ENCODE measurements around the gene SBNO2.
"Not testable (repeated sequence)": the region's sequence is repeated elsewhere in the genome, so short reads cannot be mapped to it uniquely, and the experiment has no call there.

The SBNO2 gene

GRCh38 chr19:1206150-1206863 lies 32.2 kb upstream of the SBNO2 start:
- DNase-seq (ENCODE audit: low spot score) = no peak

- peak; percentile 99 for DNase-seq (ENCODE audit: low spot score)
Observed at GRCh38 chr19:1205114-1206099, 31.3 kb upstream of the SBNO2 start, which contains the start of gene STK11. TSS of gene STK11 (plus strand) at chr19:1205778. CDS start at chr19:1206914, 1,136 bp downstream.

- not testable (repeated sequence) for DNase-seq (ENCODE audit: low spot score)
Observed at GRCh38 chr19:1200614-1201013, 26.5 kb upstream of the SBNO2 start.

DNA sequence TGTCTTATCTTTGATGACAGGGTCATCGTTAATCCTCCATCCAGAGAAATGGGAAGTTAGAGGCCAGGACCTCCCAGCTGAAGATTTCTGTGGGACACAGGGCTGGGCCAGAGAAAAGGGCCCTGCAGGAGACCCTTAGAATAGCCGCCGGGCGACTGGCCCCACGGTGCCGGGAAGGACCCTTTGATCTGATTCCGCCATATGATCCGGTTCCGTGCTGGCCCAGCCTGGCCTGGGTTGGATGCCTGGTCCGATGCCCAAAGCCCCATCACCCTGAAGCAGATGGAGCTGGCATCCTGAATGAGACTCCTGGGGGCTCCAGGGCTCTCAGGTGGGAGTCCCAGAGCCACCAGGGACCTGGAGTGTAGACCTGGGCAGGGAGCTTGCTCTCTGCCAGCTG lies 25.5 kb upstream of the SBNO2 start:
- DNase-seq (ENCODE audit: low spot score) = no peak

- no peak for DNase-seq (ENCODE audit: low spot score)
Observed at GRCh38 chr19:1189419-1189818, 15.4 kb upstream of the SBNO2 start.

- DNase-seq (ENCODE audit: low spot score) = no peak
Observed at GRCh38 chr19:1183543-1184172, 9.6 kb upstream of the SBNO2 start.

DNA sequence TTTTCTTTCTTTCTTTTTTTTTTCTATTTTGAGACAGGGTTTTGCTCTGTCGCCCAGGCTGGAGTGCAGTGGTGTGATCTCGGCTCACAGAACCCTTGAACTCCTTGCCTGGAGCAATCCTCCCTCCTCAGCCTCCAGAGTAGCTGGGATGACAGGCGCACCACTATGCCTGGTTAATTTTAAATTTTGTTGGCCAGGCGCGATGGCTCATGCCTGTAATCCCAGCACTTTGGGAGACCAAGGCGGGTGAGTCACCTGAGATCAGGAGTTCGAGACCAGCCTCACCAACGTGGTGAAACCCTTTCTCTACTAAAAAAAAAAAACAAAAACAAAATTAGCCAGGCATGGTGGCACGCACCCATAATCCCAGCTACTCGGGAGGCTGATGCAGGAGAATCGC lies 8.7 kb upstream of the SBNO2 start:
- no peak for DNase-seq (ENCODE audit: low spot score)

DNA sequence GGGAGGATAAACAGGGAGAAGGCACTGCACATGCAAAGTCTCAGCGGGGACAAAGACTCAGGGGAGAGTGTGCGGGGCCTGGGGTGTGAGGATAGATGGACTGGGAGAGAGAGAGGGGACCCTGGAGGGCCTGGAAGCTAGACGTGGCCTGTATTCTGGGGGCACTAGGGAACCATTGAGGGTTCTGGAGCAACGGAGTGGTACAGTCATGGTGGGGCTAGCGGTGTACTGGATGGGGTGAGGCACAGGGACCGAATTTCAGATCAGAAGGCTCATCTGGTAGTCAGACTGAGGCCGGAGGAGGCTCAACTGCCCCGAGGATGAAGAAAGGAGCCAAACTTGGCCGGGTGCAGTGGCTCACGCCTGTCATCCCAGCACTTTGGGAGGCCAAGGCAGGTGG lies 8.0 kb upstream of the SBNO2 start:
- DNase-seq (ENCODE audit: low spot score) = no peak

- no peak for DNase-seq (ENCODE audit: low spot score)
Observed at GRCh38 chr19:1181606-1182005, 7.5 kb upstream of the SBNO2 start.

GRCh38 chr19:1177322-1178114 lies 3.5 kb upstream of the SBNO2 start:
- no peak for DNase-seq (ENCODE audit: low spot score)

GRCh38 chr19:1173159-1173844 lies 766 bp downstream of the SBNO2 start:
- DNase-seq (ENCODE audit: low spot score) = peak; percentile 15

- no peak for DNase-seq (ENCODE audit: low spot score)
Observed at GRCh38 chr19:1172353-1173158, 1.5 kb downstream of the SBNO2 start.

DNA sequence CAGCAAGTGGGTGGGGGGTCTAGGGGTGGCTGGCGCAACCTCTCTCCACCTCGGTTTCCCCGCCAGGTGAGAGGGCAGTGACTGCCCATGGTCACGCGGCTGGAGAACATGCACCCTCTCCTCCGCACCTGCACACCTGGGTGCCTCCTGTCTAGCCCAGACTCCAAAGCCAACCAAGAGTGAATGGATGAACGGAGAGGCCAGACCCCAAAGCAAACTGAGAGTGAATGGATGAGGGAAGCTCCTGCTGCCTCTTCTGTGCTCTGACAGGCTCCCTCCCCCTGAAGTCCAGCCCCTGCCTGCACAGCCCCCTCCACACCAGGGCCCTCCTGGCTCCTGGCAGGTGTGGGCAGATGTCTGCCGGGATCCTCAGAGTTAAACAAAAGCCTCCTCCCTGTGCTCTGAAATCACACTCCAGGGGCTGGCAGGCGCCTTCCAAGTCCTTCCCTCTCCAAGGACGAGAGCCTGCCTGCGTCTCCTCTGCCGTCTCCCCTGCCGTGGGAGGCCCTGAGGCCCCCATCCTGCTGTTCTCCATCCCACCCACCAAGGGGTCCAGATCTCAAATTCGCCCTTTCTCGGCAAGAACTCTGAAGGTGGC lies 2.2 kb downstream of the SBNO2 start:
- no peak for DNase-seq (ENCODE audit: low spot score)

GRCh38 chr19:1170938-1171754 lies 2.9 kb downstream of the SBNO2 start:
- DNase-seq (ENCODE audit: low spot score) = no peak

GRCh38 chr19:1169921-1170885 lies 3.9 kb downstream of the SBNO2 start:
- no peak for DNase-seq (ENCODE audit: low spot score)

DNA sequence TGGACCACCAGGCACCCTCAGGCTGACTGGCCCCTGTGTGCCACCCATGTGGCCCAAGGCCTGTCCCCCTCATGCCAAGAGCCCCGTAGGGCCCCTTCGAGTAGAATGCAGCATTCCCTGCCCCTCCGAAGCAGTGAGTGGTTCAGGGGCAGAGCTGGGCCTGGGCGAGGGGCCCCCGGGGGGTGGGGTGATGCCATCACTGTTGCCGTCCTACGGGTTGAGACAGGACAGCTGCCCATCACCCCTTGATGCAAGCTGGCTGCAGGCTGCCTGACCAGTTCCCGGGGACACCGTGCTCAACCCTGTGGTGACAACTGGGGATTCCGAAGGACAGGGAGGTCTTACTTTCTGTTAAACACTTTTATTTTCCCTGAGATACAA lies 4.7 kb downstream of the SBNO2 start:
- DNase-seq (ENCODE audit: low spot score) = no peak

DNA sequence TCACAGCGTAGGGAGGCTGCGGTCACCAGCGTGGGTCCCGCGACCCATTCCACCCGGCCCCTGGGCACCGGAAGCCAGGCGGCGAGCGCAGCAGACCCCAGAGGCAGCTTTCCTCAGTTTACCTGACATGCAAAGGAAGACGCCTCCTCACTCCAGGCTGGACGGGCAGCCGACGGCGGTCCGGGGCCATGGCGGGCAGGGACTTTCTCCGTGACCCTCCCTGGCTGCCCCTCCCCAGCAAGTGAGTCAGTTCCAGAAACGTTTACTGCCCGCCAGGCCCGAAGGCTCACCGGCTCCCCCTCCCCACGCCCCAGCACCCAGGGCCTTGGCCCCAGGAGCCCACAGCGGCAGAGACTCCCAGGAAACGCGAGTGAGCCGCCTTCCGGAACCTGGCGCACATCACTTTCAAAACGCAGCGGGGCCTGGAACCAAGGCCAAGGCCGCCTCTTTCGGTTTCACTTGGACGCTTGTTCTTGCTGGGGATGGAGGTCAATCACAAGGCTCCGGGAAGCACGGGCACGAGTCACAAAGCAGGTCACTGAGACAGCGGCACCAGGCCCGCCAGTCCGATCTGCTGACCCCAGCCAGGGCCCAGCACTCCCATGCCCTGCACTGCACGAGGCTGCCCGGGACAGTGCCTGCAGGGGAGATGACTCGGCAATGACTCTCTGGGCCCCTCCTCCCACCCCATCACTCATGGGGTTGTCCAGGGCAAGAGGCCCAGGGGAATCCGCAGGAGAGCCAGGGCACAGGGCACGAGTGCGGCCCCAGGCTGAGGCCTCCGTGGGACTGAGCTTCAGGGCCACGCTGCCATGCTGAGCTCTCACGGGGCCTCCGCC lies 5.3 kb downstream of the SBNO2 start:
- no peak for DNase-seq (ENCODE audit: low spot score)

Measured in hematopoietic multipotent progenitor cell treated with erythropoietin and hydrocortisone succinate and interleukin-3 and kit ligand, for 15 days (in vitro differentiated cells).